GM04504 (cell line): ENCODE results near the gene MYO1H.
A peak's percentile ranks its signal among the peaks of the same experiment; 100 is the strongest.
"Not testable (repeated sequence)": the region's sequence is repeated elsewhere in the genome, so short reads cannot be mapped to it uniquely, and the experiment has no call there.

Experiments used
- DNase-seq: peaks from one replicate; pipeline ENCODE4 v3.0.0-alpha.2; 2012; ENCODE audit warnings: low read depth

The MYO1H gene

GRCh38 chr12:109406147-109406546 lies 58.4 kb downstream of the MYO1H start:
- DNase-seq, result not testable (repeated sequence)

- DNase-seq, result no peak
These were observed 71.3 kb downstream of the MYO1H start for GRCh38 chr12:109418848-109419480.

- DNase-seq, result no peak
These were observed 73.8 kb downstream of the MYO1H start for GRCh38 chr12:109421355-109422087.

- no peak for DNase-seq
These were observed 74.6 kb downstream of the MYO1H start for GRCh38 chr12:109422251-109422650.

- no peak for DNase-seq
These were observed 75.7 kb downstream of the MYO1H start for GRCh38 chr12:109423392-109423791.

- peak; percentile 58 for DNase-seq
These were observed 80.4 kb downstream of the MYO1H start for GRCh38 chr12:109428037-109428629.

GRCh38 chr12:109428804-109429203 lies 81.1 kb downstream of the MYO1H start:
- DNase-seq, result not testable (repeated sequence)

- DNase-seq, result no peak
These were observed 82.5 kb downstream of the MYO1H start for GRCh38 chr12:109430244-109430643.

- DNase-seq, result no peak
These were observed 84.7 kb downstream of the MYO1H start for GRCh38 chr12:109432431-109432830.

- DNase-seq, result peak; percentile 42
These were observed 85.2 kb downstream of the MYO1H start for GRCh38 chr12:109432842-109433304.

GRCh38 chr12:109433618-109434017 lies 85.9 kb downstream of the MYO1H start:
- no peak for DNase-seq

- DNase-seq, result no peak
These were observed 86.9 kb downstream of the MYO1H start for GRCh38 chr12:109434582-109434981.

GRCh38 chr12:109435428-109436187 lies 87.9 kb downstream of the MYO1H start:
- no peak for DNase-seq

GRCh38 chr12:109436188-109436560 lies 88.5 kb downstream of the MYO1H start:
- no peak for DNase-seq

GRCh38 chr12:109439181-109439580 lies 91.5 kb downstream of the MYO1H start:
- DNase-seq, result no peak

- not testable (repeated sequence) for DNase-seq
These were observed 92.3 kb downstream of the MYO1H start for GRCh38 chr12:109439951-109440350.

GRCh38 chr12:109440851-109441490 lies 93.3 kb downstream of the MYO1H start:
- no peak for DNase-seq

GRCh38 chr12:109443794-109444193 lies 96.1 kb downstream of the MYO1H start:
- no peak for DNase-seq

- no peak for DNase-seq
These were observed 96.6 kb downstream of the MYO1H start for GRCh38 chr12:109444259-109444658.

- peak; percentile 59 for DNase-seq
These were observed 97.5 kb downstream of the MYO1H start for GRCh38 chr12:109445191-109445609.

GRCh38 chr12:109446869-109447268 lies 99.2 kb downstream of the MYO1H start:
- DNase-seq, result no peak

GRCh38 chr12:109447482-109447881 lies 99.8 kb downstream of the MYO1H start:
- no peak for DNase-seq
